HFF-Myc (cell line): ENCODE measurements around the gene SPATA12.
A peak's percentile ranks its signal among the peaks of the same experiment; 100 is the strongest.

ENCODE experiments used
- DNase-seq: peaks from one replicate; pipeline ENCODE4 v3.0.0-alpha.2; 2011; ENCODE audit warnings: low read depth; ENCODE audit errors: extremely low read depth
- H3K4me3 ChIP-seq: replicated peaks from 2 replicates; pipeline ENCODE4 v1.5.1; 2011; ENCODE audit warnings: low read depth, mild to moderate bottlenecking, control low read depth, low read length
- CTCF ChIP-seq: IDR thresholded peaks from 2 replicates; pipeline ENCODE4 v1.5.1; 2012; ENCODE audit warnings: mild to moderate bottlenecking, low read depth, low read length, control low read depth; ENCODE audit errors: missing control alignments

SPATA12 gene

GRCh38 chr3:57093971-57094535 is 33.6 kb downstream of the SPATA12 start:
- H3K4me3 ChIP-seq, result no peak overlapping the region
- TF ChIP-seq CTCF, result no peak
- DNase-seq, result no peak

- peak; percentile 30 for DNase-seq
- H3K4me3 ChIP-seq, result no peak overlapping the region
- TF ChIP-seq CTCF, result no peak
Measured at GRCh38 chr3:57094575-57094974, 34.1 kb downstream of the SPATA12 start.

- H3K4me3 ChIP-seq, result no peak overlapping the region
- no peak for TF ChIP-seq CTCF
- peak; percentile 25 for DNase-seq
Measured at GRCh38 chr3:57095363-57095762, 34.9 kb downstream of the SPATA12 start.

GRCh38 chr3:57097536-57097935 is 37.1 kb downstream of the SPATA12 start:
- no peak for DNase-seq
- no peak overlapping the region for H3K4me3 ChIP-seq
- no peak for TF ChIP-seq CTCF

GRCh38 chr3:57098418-57099310 is 38.2 kb downstream of the SPATA12 start:
- no peak overlapping the region for H3K4me3 ChIP-seq
- TF ChIP-seq CTCF, result no peak
- DNase-seq, result no peak

GRCh38 chr3:57100046-57100695 is 39.7 kb downstream of the SPATA12 start:
- peak; percentile 85 for TF ChIP-seq CTCF
- no peak overlapping the region for H3K4me3 ChIP-seq
- peak; percentile 82 for DNase-seq
